Left hindlimb (tissue), 1 donor: ENCODE measurements around the gene GSX1.

Experiments
- DNase-seq: peaks from one replicate; pipeline ENCODE4 v3.0.0-alpha.2; 2018

GSX1 gene

GRCh38 chr13:27835799-27836198 is 43.5 kb downstream of the GSX1 start:
- no peak for DNase-seq

GRCh38 chr13:27839809-27840467 is 47.7 kb downstream of the GSX1 start:
- DNase-seq = no peak

- DNase-seq = no peak
Observed at GRCh38 chr13:27842571-27842970, 50.3 kb downstream of the GSX1 start.
